Parathyroid adenoma (tissue), 2 donors: ENCODE measurements around the gene ZNF280A.

Experiments used
- H2AFZ ChIP-seq: fragments of 300-600 bp; sonication (generic); one replicate; pipeline ENCODE4 v1.7.0; 2017; ENCODE audit warnings: antibody characterized with exemption, mild to moderate bottlenecking
- H3K27ac ChIP-seq: fragments of 300-600 bp; sonication (generic); one replicate; pipeline ENCODE4 v1.7.0; 2017
- H3K27me3 ChIP-seq: fragments of 300-600 bp; sonication (generic); one replicate; pipeline ENCODE4 v1.7.0; 2017; ENCODE audit warnings: low read length; ENCODE audit not compliant: control insufficient read depth, insufficient read depth
- H3K36me3 ChIP-seq: fragments of 300-600 bp; sonication (generic); one replicate; pipeline ENCODE4 v1.7.0; 2017; ENCODE audit warnings: low read length; ENCODE audit not compliant: control insufficient read depth, insufficient read depth
- H3K4me1 ChIP-seq: fragments of 300-600 bp; sonication (generic); one replicate; pipeline ENCODE4 v1.7.0; 2017; ENCODE audit warnings: control low read depth
- H3K4me2 ChIP-seq: fragments of 300-600 bp; sonication (generic); one replicate; pipeline ENCODE4 v1.7.0; 2017; ENCODE audit warnings: low read length
- H3K4me3 ChIP-seq: fragments of 300-600 bp; sonication (generic); one replicate; pipeline ENCODE4 v1.7.0; 2017; ENCODE audit warnings: low read depth, low read length
- H3K79me2 ChIP-seq: fragments of 300-600 bp; sonication (generic); one replicate; pipeline ENCODE4 v1.7.0; 2017; ENCODE audit warnings: control low read depth
- H3K9ac ChIP-seq: fragments of 300-600 bp; sonication (generic); one replicate; pipeline ENCODE4 v1.7.0; 2017; ENCODE audit warnings: mild to moderate bottlenecking
- H3K9me3 ChIP-seq: fragments of 300-600 bp; sonication (generic); one replicate; pipeline ENCODE4 v1.7.0; 2017; ENCODE audit warnings: low read length; ENCODE audit not compliant: control insufficient read depth
- TF ChIP-seq, protein P1 (sequence below): fragments of 300-600 bp; sonication (generic); IDR thresholded peaks from one replicate; pipeline ENCODE4 v1.7.0; 2017; ENCODE audit warnings: antibody characterized with exemption, mild to moderate bottlenecking
- donor health status: primary hyperparathyroidism.

ZNF280A gene

DNA sequence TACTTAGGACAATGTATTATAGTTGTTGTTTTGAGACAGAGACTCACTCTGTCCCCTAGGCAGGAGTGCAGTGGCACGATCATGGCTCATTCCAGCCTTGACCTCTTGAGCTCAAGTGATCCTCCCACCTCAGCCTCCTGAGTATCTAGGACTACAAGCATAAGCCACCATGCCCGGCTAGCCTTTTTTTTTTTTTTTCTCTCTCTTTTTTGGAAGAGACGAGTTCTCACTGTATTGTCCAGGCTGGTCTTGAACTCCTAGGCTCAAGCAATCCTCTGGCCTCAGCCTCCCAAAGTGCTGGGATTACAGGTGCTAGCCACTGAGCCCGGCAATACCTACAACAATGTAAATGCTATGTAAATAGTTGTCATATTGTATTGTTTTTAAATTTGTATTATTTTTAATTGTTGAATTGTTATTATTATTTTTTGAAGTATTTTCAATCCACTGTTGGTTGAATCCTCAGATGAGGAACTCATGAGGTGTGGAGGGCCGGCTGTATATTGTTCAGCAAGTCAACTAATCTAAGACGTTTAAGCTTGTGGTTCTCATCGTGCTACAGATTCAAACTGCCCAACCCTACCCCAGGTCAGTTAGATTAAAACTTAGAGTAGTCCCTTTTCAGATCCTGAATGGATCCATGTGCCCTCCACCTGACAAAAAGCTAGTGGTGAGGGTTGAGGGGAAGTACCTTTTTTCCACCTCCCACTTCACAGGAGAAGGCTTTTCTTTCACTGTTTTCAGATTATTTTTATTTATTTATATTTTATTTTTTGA lies 11.9 kb upstream of the ZNF280A start:
- no peak overlapping the region for H3K9ac ChIP-seq
- no peaks in the 10 kb centered on the region for H3K27me3 ChIP-seq
- no peaks in the 10 kb centered on the region for H3K4me1 ChIP-seq
- no peaks in the 10 kb centered on the region for H3K9me3 ChIP-seq
- no peak overlapping the region for H3K4me3 ChIP-seq
- no peaks in the 10 kb centered on the region for H3K79me2 ChIP-seq
- H3K4me2 ChIP-seq, result no peak overlapping the region
- no peak overlapping the region for H2AFZ ChIP-seq
- H3K36me3 ChIP-seq, result no peaks in the 10 kb centered on the region
- H3K27ac ChIP-seq, result no peak overlapping the region
- TF ChIP-seq, protein P1, sequence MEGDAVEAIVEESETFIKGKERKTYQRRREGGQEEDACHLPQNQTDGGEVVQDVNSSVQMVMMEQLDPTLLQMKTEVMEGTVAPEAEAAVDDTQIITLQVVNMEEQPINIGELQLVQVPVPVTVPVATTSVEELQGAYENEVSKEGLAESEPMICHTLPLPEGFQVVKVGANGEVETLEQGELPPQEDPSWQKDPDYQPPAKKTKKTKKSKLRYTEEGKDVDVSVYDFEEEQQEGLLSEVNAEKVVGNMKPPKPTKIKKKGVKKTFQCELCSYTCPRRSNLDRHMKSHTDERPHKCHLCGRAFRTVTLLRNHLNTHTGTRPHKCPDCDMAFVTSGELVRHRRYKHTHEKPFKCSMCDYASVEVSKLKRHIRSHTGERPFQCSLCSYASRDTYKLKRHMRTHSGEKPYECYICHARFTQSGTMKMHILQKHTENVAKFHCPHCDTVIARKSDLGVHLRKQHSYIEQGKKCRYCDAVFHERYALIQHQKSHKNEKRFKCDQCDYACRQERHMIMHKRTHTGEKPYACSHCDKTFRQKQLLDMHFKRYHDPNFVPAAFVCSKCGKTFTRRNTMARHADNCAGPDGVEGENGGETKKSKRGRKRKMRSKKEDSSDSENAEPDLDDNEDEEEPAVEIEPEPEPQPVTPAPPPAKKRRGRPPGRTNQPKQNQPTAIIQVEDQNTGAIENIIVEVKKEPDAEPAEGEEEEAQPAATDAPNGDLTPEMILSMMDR, result no peak

DNA sequence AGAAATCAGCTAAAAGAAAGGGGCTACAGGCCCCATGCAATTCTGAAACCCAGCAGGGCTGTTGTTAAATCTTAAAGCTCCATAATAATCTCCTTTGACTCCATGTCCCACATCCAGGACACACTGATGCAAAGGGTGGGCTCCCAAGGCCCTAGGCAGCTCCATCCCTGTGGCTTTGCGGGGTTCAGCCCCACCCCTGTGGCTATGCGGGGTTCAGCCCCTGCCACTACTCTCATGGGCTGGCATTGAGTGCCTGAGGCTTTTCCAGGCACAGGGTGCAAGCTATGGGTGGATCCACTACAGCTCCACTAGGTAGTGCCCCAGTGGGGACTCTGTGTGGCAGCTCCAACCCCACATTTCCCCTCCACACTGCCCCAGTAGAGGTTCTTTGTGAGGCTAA lies 8.7 kb upstream of the ZNF280A start:
- Histone ChIP-seq H3K36me3 (no peaks in the 10 kb centered on the region), H3K9me3 (no peaks in the 10 kb centered on the region), H3K27me3 (no peaks in the 10 kb centered on the region), H3K9ac (no peak overlapping the region), H3K4me3 (no peak overlapping the region), H3K79me2 (no peaks in the 10 kb centered on the region), H3K4me2 (no peak overlapping the region), H3K27ac (no peak overlapping the region), H2AFZ (no peak overlapping the region), H3K4me1 (no peaks in the 10 kb centered on the region)
- TF ChIP-seq, protein P1, result no peak

DNA sequence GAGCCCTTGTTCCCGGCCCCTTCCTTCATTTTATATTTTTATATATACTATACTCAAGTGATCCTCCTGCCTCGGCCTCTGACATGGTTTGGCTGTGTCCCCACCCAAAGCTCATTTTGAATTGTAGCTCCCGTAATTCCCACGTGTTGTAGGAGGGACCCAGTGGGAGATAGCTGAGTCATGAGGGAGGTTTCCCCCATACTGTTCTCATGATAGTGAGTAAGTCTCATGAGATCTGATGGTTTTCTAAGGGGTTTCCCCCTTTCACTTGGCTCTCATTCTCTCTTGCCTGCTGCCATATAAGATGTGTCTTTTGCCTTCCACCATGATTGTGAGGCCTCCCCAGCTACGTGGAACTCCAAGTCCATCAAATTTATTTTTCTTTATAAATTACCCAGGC lies 7.2 kb upstream of the ZNF280A start:
- Histone ChIP-seq H3K27me3 (no peaks in the 10 kb centered on the region), H3K4me1 (no peaks in the 10 kb centered on the region), H3K4me3 (no peak overlapping the region), H3K9me3 (no peaks in the 10 kb centered on the region), H3K79me2 (no peaks in the 10 kb centered on the region), H2AFZ (no peak overlapping the region), H3K4me2 (no peak overlapping the region), H3K9ac (no peak overlapping the region), H3K36me3 (no peaks in the 10 kb centered on the region), H3K27ac (no peak overlapping the region)
- TF ChIP-seq, protein P1, result no peak

DNA sequence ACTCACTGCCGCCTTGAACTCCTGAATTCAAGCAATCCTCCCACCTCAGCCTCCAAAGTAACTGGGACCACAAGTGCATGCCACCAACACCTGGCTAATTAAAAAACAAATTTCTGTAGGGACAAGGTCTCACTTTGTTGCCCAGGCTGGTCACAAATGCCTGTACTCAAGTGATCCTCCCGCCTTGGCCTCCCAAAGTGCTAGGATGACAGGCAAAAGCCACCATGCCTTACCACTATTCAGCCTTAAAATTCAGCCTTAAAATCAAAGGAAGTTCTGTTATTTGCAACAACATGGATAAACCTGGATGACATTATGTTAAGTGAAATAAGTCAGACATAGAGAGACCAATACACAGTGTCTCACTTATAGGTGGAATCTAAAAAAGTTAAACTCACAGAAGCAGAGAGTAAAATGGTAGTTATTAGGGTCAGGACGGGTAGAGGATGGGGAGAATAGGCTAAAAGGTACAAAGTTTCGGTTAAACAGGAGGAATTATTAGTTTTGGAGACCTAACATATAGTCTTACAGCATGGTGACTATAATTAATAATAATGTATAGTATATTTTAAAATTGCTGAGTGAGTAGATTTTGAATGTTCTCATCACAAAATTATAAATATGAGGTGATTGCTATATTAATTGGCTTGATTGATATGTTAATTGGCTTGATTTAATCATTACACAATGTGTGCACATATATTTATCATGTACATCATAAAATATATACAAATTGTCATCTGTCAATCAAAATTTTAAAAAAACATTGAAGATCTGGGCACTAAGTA lies 6.2 kb upstream of the ZNF280A start:
- TF ChIP-seq, protein P1, result no peak
- Histone ChIP-seq H3K36me3 (no peaks in the 10 kb centered on the region), H3K9ac (no peak overlapping the region), H3K27ac (no peak overlapping the region), H3K27me3 (no peaks in the 10 kb centered on the region), H3K4me3 (no peak overlapping the region), H3K4me1 (no peaks in the 10 kb centered on the region), H3K4me2 (no peak overlapping the region), H3K79me2 (no peaks in the 10 kb centered on the region), H2AFZ (no peak overlapping the region), H3K9me3 (no peaks in the 10 kb centered on the region)
